ENCODE results near the gene WFDC8. TPM values are rescaled to one million over a fixed set of nuclear protein-coding genes. Genes with fewer than 3 reads are reported as not detected.

WFDC8 gene
- total and polyA plus RNA-seq, 2 of the 13 experiments (the other 11 are each of a cell fraction or from before 2014, with no cell fraction given), result not detected

GRCh38 chr20:45552456-45552855, 26.6 kb downstream of the WFDC8 start:
- Histone ChIP-seq H3K27ac (ENCODE audit: extremely low read length, insufficient read depth, low read length) (no peak overlapping the region), H3K27me3 (ENCODE audit: control insufficient read depth in 1 of 2, insufficient read depth in 2 of 2, low read length in 2 of 2) (peaks cover 1 to 12% of the 10 kb centered on the region in 2 experiments; a peak in 1 of 5 replicates), H2AFZ (ENCODE audit: low read length) (no peak overlapping the region), H3K4me1 (ENCODE audit: insufficient read depth, low read length) (no peaks in the 10 kb centered on the region), H3K9ac (ENCODE audit: insufficient read depth, low read depth, low read length) (no peak overlapping the region), H3K79me2 (ENCODE audit: insufficient read depth, low read length) (no peaks in the 10 kb centered on the region), H3K4me3 (replicated peaks in 1 of 3; ENCODE audit: insufficient read depth in 1 of 3, low read depth in 2 of 3, low read length in 3 of 3) (no peak overlapping the region), H3K36me3 (replicated peaks in 1 of 2; ENCODE audit: control insufficient read depth in 1 of 2, insufficient read depth in 2 of 2, low read length in 2 of 2) (no peaks in the 10 kb centered on the region), H4K20me1 (ENCODE audit: insufficient read depth, low read length) (no peaks in the 10 kb centered on the region), H3K9me3 (ENCODE audit: low read length) (no peaks in the 10 kb centered on the region), H3K4me2 (ENCODE audit: low read depth, low read length) (no peak overlapping the region)
- TF ChIP-seq ZNF557 (CRISPR knock-in tag; IDR thresholded peaks at IDR 0.05) (no peak), SP4 (CRISPR knock-in tag; IDR thresholded peaks at IDR 0.05) (no peak), ZNF550 (CRISPR knock-in tag; IDR thresholded peaks at IDR 0.05; ENCODE audit: borderline replicate concordance) (no peak), MYNN (CRISPR knock-in tag; IDR thresholded peaks at IDR 0.05; ENCODE audit: low read depth) (no peak), CENPT (CRISPR knock-in tag; IDR thresholded peaks at IDR 0.05; ENCODE audit: low read depth) (no peak), MLLT10 (CRISPR knock-in tag; IDR thresholded peaks at IDR 0.05) (no peak), ZC3H4 (CRISPR knock-in tag; IDR thresholded peaks at IDR 0.05; ENCODE audit: borderline replicate concordance) (no peak), ZFAT (CRISPR knock-in tag; conservative IDR thresholded peaks at IDR 0.05) (no peak), MXD3 (CRISPR knock-in tag; IDR thresholded peaks at IDR 0.05) (no peak), DR1 (CRISPR knock-in tag; IDR thresholded peaks at IDR 0.05) (no peak), ZNF512 (CRISPR knock-in tag; IDR thresholded peaks at IDR 0.05) (no peak)
- TF ChIP-seq, protein P1, sequence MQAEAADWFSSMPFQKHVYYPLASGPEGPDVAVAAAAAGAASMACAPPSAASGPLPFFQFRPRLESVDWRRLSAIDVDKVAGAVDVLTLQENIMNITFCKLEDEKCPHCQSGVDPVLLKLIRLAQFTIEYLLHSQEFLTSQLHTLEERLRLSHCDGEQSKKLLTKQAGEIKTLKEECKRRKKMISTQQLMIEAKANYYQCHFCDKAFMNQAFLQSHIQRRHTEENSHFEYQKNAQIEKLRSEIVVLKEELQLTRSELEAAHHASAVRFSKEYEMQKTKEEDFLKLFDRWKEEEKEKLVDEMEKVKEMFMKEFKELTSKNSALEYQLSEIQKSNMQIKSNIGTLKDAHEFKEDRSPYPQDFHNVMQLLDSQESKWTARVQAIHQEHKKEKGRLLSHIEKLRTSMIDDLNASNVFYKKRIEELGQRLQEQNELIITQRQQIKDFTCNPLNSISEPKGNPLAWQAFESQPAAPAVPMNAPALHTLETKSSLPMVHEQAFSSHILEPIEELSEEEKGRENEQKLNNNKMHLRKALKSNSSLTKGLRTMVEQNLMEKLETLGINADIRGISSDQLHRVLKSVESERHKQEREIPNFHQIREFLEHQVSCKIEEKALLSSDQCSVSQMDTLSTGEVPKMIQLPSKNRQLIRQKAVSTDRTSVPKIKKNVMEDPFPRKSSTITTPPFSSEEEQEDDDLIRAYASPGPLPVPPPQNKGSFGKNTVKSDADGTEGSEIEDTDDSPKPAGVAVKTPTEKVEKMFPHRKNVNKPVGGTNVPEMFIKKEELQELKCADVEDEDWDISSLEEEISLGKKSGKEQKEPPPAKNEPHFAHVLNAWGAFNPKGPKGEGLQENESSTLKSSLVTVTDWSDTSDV (CRISPR knock-in tag; IDR thresholded peaks at IDR 0.05), result no peak
- 12% methylated on average over 2 of the region's 2 CpGs for WGBS (ENCODE audit: low lambda C conversion rate)
- DNase-seq (ENCODE audit: low spot score) (no peak), FAIRE-seq (no peak), ATAC-seq (no peak)
- BruUV-seq (replicated peaks), result no TSS peak
- CTCF ChIA-PET (ENCODE audit: low intra/inter-chr PET ratio, low total read pairs), result no interaction called here
- in situ Hi-C loops (cut with HindIII; ENCODE audit: extremely low pct_ligation_motif_present, low pct_unique_long_range_greater_than_20kb), result no loop called here
- intact Hi-C loops (cut with micrococcal nuclease; ENCODE audit: unreplicated experiment), result no loop called here
- POLR2A ChIA-PET, result no interaction called here
